Spleen (tissue), 11 donors: Measurements from ENCODE around the gene DHRSX. TPM values are rescaled to one million over a fixed set of nuclear protein-coding genes. Genes with fewer than 3 reads are reported as not detected.
"Not testable (repeated sequence)": the region's sequence is repeated elsewhere in the genome, so short reads cannot be mapped to it uniquely, and the experiment has no call there.

Experiments used
- DNase-seq: peaks from one replicate; pipeline ENCODE4 v3.0.0-alpha.2; 2020
- H3K27ac ChIP-seq, 8 donors: fragments of 200-600 bp; sonication (generic) in 7 of 8; 1 replicate in 4 of 8; 2 replicates in 4 of 8; pipeline versions ENCODE4 v1.5.0 to v1.8.0; 2016 to 2021; ENCODE audit warnings: inconsistent platforms in 4 of 8, mild to moderate bottlenecking in 4 of 8, moderate library complexity in 1 of 8
- H3K27me3 ChIP-seq, 7 donors: fragments of 200-600 bp; sonication (generic) in 6 of 7; replicated peaks in 1 of 7; 1 replicate in 4 of 7; 2 replicates in 3 of 7; pipeline versions ENCODE4 v1.5.0 to v1.8.0; 2016 to 2021; ENCODE audit warnings: inconsistent platforms in 3 of 7, mild to moderate bottlenecking in 1 of 7
- H3K36me3 ChIP-seq, 6 donors: fragments of 200-600 bp; sonication (generic) in 5 of 6; 1 replicate in 4 of 6; 2 replicates in 2 of 6; pipeline versions ENCODE4 v1.5.0 to v1.8.0; 2016 to 2021; ENCODE audit warnings: inconsistent platforms in 2 of 6
- H3K4me1 ChIP-seq, 6 donors: fragments of 200-600 bp; sonication (generic) in 5 of 6; 1 replicate in 3 of 6; 2 replicates in 3 of 6; pipeline versions ENCODE4 v1.5.0 to v1.8.0; 2016 to 2021; ENCODE audit warnings: inconsistent platforms in 3 of 6
- H3K4me3 ChIP-seq, 8 donors: fragments of 200-600 bp; sonication (generic) in 7 of 8; 1 replicate in 4 of 8; 2 replicates in 4 of 8; pipeline versions ENCODE4 v1.5.0 to v1.8.0; 2016 to 2021; ENCODE audit warnings: inconsistent platforms in 4 of 8, mild to moderate bottlenecking in 4 of 8, moderate library complexity in 2 of 8
- H3K9me3 ChIP-seq, 8 donors: fragments of 200-600 bp; sonication (generic) in 7 of 8; 1 replicate in 4 of 8; 2 replicates in 4 of 8; pipeline versions ENCODE4 v1.5.0 to v1.8.0; 2016 to 2021; ENCODE audit warnings: inconsistent platforms in 4 of 8
- CTCF ChIP-seq, 11 experiments: fragments of 200-600 bp in 7 of 11; fragments of 450-650 bp in 4 of 11; sonication (generic) in 4 of 11; IDR thresholded peaks in 8 of 11; conservative IDR thresholded peaks in 3 of 11; 1 replicate in 7 of 11; 2 replicates in 4 of 11; pipeline versions ENCODE4 v1.4.0 to v1.8.0; 2016 to 2021; ENCODE audit warnings: antibody characterized with exemption in 11 of 11, inconsistent platforms in 4 of 11, mild to moderate bottlenecking in 1 of 11
- POLR2A ChIP-seq, 3 donors: fragments of 450-650 bp; IDR thresholded peaks; one replicate each; pipeline ENCODE4 v1.5.1; 2017; ENCODE audit warnings: antibody characterized with exemption in 3 of 3, mild to moderate bottlenecking in 1 of 3
- POLR2AphosphoS5 ChIP-seq, 3 donors: sonication (generic); formaldehyde crosslinking; IDR thresholded peaks; one replicate each; pipeline ENCODE4 v1.5.1; 2017; ENCODE audit warnings: antibody characterized with exemption in 3 of 3
- WGBS, 5 donors: extraction: QIAGEN DNeasy Blood & Tissue Kit in 3 of 5; methylation state at CpG; one replicate each; pipeline versions ENCODE4 v1.1.5 to v1.1.7; 2013 to 2018; 5-methylcytosine and 5-hydroxymethylcytosine counted together
- intact Hi-C: fragments of 100-400 bp; cut with DNase I; formaldehyde crosslinking; loops from one replicate; pipeline ENCODE4 v1.15.0; 2023; ENCODE audit warnings: low total_unique reads
- polyA plus RNA-seq, 3 donors: library from polyadenylated mRNA; stranded (reverse); fragments of 200-250 nt; gene quantifications; one replicate each; pipeline ENCODE4 v1.2.1, GENCODE V29; 2013
- total RNA-seq, 7 donors: library from RNA; depleted of rRNA in 3 of 7; stranded (reverse); fragments of >200 nt in 3 of 7; fragmentation: NEBNext Ultra II Directional in 4 of 7; extraction: Animal tissue kit (Norgen Biotek cat#: 25700) in 4 of 7; gene quantifications; one replicate each; pipeline versions ENCODE4 v1.1.0 to v1.2.1, GENCODE V29; 2016 to 2021
- donor health status: healthy with polysubstance abuse.
- donor health status: DM: no; HTN: no; CAD: no; lungs with moderate emphysema.
- donor health status: DM: no; HTN: no; CAD: no.
- donor health status: Bipolar disorder and iron deficiency.
- donor health status: healthy.
- donor health status: DM: no; HTN: no; CAD: no.
- donor health status: DM: yes; HTN: yes; CAD: no.

DHRSX gene
- total and polyA plus RNA-seq, 10 donors = 5.5 to 29.6 (median 23.2) TPM

GRCh38 chrX:2242980-2243379 is 257.8 kb downstream of the DHRSX start:
- H3K36me3 ChIP-seq = peaks cover 0 to 53% (median 20%) of the 10 kb centered on the region in 6 donors
- H3K27ac ChIP-seq = no peak overlapping the region
- H3K4me3 ChIP-seq = no peak overlapping the region
- no peaks in the 10 kb centered on the region for H3K4me1 ChIP-seq
- TF ChIP-seq CTCF (IDR thresholded peaks at IDR 0.05 in 8 of 11, conservative IDR thresholded peaks at IDR 0.05 in 3 of 11) (no peak), POLR2A (IDR thresholded peaks at IDR 0.05) (no peak), POLR2AphosphoS5 (IDR thresholded peaks at IDR 0.05) (no peak)
- intact Hi-C loops = no loop called here
- H3K27me3 ChIP-seq = no peaks in the 10 kb centered on the region
- 94 to 96% (median 96%) methylated on average over 20 to 22 of the region's 22 CpGs for WGBS, 5 donors
- H3K9me3 ChIP-seq = peaks cover 0 to 19% (median 1%) of the 10 kb centered on the region in 8 donors
- DNase-seq = no peak

GRCh38 chrX:2242326-2242725 is 258.4 kb downstream of the DHRSX start:
- TF ChIP-seq POLR2A (IDR thresholded peaks at IDR 0.05) = no peak
- TF ChIP-seq POLR2AphosphoS5 (IDR thresholded peaks at IDR 0.05) = no peak
- TF ChIP-seq CTCF (IDR thresholded peaks at IDR 0.05 in 8 of 11, conservative IDR thresholded peaks at IDR 0.05 in 3 of 11) = no peak
- peaks cover 0 to 13% (median 1%) of the 10 kb centered on the region in 8 donors for H3K9me3 ChIP-seq
- H3K27me3 ChIP-seq = no peaks in the 10 kb centered on the region
- no peaks in the 10 kb centered on the region for H3K4me1 ChIP-seq
- no peak overlapping the region for H3K4me3 ChIP-seq
- WGBS, 5 donors = 90 to 97% (median 96%) methylated on average over 16 of the region's 16 CpGs
- no peak overlapping the region for H3K27ac ChIP-seq
- DNase-seq = no peak
- H3K36me3 ChIP-seq = peaks cover 0 to 59% (median 20%) of the 10 kb centered on the region in 6 donors
- intact Hi-C loops = no loop called here

- WGBS, 5 donors = 90 to 96% (median 95%) methylated on average over 13 of the region's 13 CpGs
- not testable (repeated sequence) for H3K4me1 ChIP-seq
Observed at GRCh38 chrX:2241496-2241895, 259.3 kb downstream of the DHRSX start.

GRCh38 chrX:2240761-2241160 is 260.0 kb downstream of the DHRSX start:
- WGBS, 5 donors = 88 to 97% (median 92%) methylated on average over 12 of the region's 12 CpGs
- H3K27ac ChIP-seq, DNase-seq, H3K4me1 ChIP-seq, intact Hi-C loops, H3K27me3 ChIP-seq, H3K4me3 ChIP-seq: not testable (repeated sequence)
- Histone ChIP-seq H3K9me3 (peaks cover 0 to 13% (median 1%) of the 10 kb centered on the region in 8 donors), H3K36me3 (peaks cover 0 to 73% (median 20%) of the 10 kb centered on the region in 6 donors)

More at GRCh38 chrX:2241496-2241895, 259.3 kb downstream of the DHRSX start:
- H3K27me3 ChIP-seq, H3K27ac ChIP-seq, intact Hi-C loops, H3K4me3 ChIP-seq, DNase-seq: not testable (repeated sequence)
- Histone ChIP-seq H3K9me3 (peaks cover 0 to 13% (median 1%) of the 10 kb centered on the region in 8 donors), H3K36me3 (peaks cover 0 to 67% (median 20%) of the 10 kb centered on the region in 6 donors)

GRCh38 chrX:2237976-2238375 is 262.8 kb downstream of the DHRSX start:
- 90 to 99% (median 94%) methylated on average over 9 of the region's 9 CpGs for WGBS, 5 donors
- H3K36me3 ChIP-seq = peaks cover 0 to 88% (median 19%) of the 10 kb centered on the region in 6 donors
- no peak for TF ChIP-seq CTCF (IDR thresholded peaks at IDR 0.05 in 8 of 11, conservative IDR thresholded peaks at IDR 0.05 in 3 of 11)
- TF ChIP-seq POLR2A (IDR thresholded peaks at IDR 0.05) = no peak
- TF ChIP-seq POLR2AphosphoS5 (IDR thresholded peaks at IDR 0.05) = no peak
- intact Hi-C loops = no loop called here
- H3K27ac ChIP-seq = no peak overlapping the region
- peaks cover 0 to 10% (median 1%) of the 10 kb centered on the region in 8 donors for H3K9me3 ChIP-seq
- H3K4me1 ChIP-seq = peaks cover 0 to 11% (median 0%) of the 10 kb centered on the region in 6 donors
- no peaks in the 10 kb centered on the region for H3K27me3 ChIP-seq
- no peak overlapping the region for H3K4me3 ChIP-seq
- no peak for DNase-seq
